ENCODE results near the gene ADAM23. TPM values are rescaled to one million over a fixed set of nuclear protein-coding genes. Genes with fewer than 3 reads are reported as not detected.
A peak's percentile ranks its signal among the peaks of the same experiment; 100 is the strongest.

The ADAM23 gene
- total RNA-seq, 1 donor, result 0.94 TPM

DNA sequence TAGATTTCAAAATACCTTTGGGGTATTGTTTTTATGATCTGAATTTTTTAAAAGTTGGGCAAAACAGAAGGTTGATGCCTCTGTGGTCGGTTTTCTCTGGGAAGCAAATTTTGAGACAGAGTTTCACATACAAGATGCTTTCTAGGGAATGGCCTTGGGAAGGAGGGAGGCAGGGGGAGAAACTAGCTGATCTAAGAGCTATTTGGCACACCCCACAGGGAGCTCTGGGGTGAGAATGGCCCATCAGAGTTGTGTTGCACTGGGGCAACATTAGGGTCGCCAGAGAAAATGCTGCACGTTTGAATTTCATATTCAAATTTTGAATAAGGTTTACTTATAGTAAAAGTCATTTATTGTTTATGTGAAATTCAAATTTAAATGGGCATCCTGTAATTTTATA lies 11.9 kb upstream of the ADAM23 start:
- H3K4me1 ChIP-seq (ENCODE audit: insufficient read depth, low read length), result no peaks in the 10 kb centered on the region
- H3K9me3 ChIP-seq (ENCODE audit: low read depth, low read length), result no peaks in the 10 kb centered on the region
- peaks cover 5% of the 10 kb centered on the region for H3K27me3 ChIP-seq (ENCODE audit: insufficient read depth, low read length)
- H3K4me3 ChIP-seq (ENCODE audit: low read length), result no peak overlapping the region

DNA sequence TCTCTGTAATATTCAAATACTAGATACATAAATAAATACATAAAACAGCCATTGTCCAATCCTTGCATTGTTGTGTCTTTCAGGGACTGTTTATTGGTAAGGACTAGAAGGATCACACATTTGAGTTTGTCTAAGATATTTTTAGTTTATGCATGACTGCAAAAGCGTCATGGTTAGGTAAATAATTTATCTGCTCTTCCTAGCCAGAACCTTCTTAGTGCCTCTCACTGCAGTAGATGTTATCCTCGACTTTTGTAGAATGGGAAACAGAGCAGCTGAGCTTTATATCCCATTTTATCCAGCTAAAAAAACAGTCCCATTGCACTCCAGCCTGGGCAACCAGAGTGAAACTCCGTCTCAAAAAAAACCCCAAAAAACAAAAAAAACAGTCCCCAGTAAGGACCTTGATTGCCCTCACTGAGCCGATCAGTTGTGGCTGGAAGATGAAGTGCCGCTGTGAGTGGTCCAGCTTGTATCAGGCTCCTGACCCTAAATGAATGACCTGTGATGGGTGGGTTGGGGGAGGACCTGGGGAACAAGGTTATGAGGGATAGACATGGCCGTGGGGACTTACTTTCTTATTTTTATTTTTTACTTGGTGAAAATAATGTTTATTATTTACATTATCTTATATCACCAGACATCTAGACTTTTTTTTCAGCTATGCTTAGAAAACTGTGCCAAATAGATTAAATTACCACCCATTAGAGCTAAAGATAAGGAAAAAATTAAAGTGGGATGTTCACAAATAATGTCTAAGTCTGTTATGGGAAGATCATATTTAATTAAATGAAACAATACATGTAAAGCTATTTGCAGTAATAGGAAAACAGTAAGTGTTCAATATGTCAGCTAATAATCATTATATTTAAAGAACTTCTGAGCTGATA lies 10.9 kb upstream of the ADAM23 start:
- H3K27me3 ChIP-seq (ENCODE audit: insufficient read depth, low read length), result peaks cover 5% of the 10 kb centered on the region
- H3K4me3 ChIP-seq (ENCODE audit: low read length), result no peak overlapping the region
- H3K4me1 ChIP-seq (ENCODE audit: insufficient read depth, low read length), result no peaks in the 10 kb centered on the region
- no peaks in the 10 kb centered on the region for H3K9me3 ChIP-seq (ENCODE audit: low read depth, low read length)

DNA sequence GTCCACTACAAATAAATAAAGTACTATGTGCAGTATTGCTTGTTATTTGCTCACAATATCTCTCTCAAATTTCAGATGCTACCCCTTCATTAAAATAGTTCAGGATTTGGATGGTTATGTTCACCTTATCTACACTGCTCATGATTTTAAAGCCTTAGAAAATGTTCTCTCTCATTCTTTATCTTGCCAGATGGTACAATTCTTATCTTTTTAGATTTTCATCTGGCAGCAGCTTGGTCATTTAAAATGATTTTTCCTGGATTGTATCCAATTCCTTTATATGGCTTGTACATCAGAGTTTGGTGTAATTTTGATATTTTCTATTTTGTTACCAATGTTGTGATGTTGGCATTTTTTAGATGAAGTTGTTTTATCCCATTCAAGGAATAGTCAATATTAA lies 10.1 kb upstream of the ADAM23 start:
- no peak overlapping the region for H3K4me3 ChIP-seq (ENCODE audit: low read length)
- no peaks in the 10 kb centered on the region for H3K9me3 ChIP-seq (ENCODE audit: low read depth, low read length)
- peaks cover 13% of the 10 kb centered on the region for H3K27me3 ChIP-seq (ENCODE audit: insufficient read depth, low read length)
- no peaks in the 10 kb centered on the region for H3K4me1 ChIP-seq (ENCODE audit: insufficient read depth, low read length)

DNA sequence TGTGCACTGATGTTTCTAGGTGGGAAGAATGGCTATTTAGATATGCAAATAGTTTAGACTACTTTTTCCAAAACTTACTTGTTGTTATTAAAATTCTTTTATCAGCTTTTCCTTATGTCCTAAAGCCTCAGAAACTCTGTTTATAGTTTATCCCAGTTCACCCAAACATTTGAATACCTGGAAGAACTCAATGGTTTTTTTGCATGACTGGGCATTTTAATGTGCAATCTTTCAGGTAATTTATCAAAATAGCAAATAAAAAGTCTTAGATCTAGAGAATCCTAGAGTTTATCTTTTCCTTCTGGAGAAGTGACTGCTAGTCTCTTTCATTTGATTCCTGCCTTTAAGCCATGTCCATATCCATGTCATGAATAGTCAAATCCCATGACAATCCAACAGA lies 9.6 kb upstream of the ADAM23 start:
- Histone ChIP-seq H3K4me3 (ENCODE audit: low read length) (no peak overlapping the region), H3K4me1 (ENCODE audit: insufficient read depth, low read length) (no peaks in the 10 kb centered on the region), H3K27me3 (ENCODE audit: insufficient read depth, low read length) (peaks cover 14% of the 10 kb centered on the region), H3K9me3 (ENCODE audit: low read depth, low read length) (no peaks in the 10 kb centered on the region)

DNA sequence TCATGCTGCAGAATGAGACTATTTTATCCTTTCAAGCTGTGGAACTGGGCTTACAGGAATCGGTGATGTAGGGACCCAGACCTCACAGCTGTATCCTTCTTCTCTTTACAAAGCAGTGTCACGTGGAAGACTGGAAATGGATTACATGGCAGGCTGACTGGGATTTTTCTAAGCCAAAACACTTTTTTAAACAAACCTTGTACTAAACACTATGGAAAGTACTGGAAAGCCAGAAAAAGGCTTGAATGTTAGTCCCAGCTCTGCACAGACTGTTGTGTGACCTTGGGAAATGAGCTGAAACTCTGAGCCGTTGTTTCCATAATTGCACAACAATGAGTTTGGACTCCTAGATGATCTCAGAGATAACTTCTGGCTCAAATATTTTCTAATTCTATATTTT lies 7.6 kb upstream of the ADAM23 start:
- H3K27me3 ChIP-seq (ENCODE audit: insufficient read depth, low read length), result peaks cover 24% of the 10 kb centered on the region
- no peaks in the 10 kb centered on the region for H3K9me3 ChIP-seq (ENCODE audit: low read depth, low read length)
- H3K4me1 ChIP-seq (ENCODE audit: insufficient read depth, low read length), result no peaks in the 10 kb centered on the region
- H3K4me3 ChIP-seq (ENCODE audit: low read length), result no peak overlapping the region

DNA sequence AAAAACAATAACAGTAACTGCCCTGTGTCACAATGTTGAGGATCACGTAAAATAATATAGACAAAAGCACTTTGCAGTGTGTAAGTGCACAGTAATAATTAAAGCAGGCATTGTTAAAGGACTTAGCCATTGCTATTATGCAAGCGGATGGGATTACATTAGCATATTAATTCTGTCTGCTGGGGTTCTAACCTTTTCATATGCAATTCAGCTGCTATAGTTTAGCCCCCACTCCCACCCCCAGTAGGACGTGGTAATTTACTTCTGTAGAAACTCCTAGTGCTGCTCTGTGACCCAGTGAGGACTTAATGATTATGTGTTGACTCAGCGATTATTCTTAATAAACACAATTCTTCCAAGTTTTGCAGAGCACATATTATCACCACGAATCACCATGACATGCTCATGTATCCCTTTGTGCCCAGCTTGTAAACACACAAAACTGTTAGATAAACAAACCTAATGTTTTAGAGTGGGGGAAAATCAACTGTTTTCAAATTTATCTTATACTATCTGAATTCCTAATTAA lies 5.1 kb upstream of the ADAM23 start:
- Histone ChIP-seq H3K4me3 (ENCODE audit: low read length) (no peak overlapping the region), H3K27me3 (ENCODE audit: insufficient read depth, low read length) (peaks cover 40% of the 10 kb centered on the region), H3K9me3 (ENCODE audit: low read depth, low read length) (no peaks in the 10 kb centered on the region), H3K4me1 (ENCODE audit: insufficient read depth, low read length) (peaks cover 11% of the 10 kb centered on the region)

DNA sequence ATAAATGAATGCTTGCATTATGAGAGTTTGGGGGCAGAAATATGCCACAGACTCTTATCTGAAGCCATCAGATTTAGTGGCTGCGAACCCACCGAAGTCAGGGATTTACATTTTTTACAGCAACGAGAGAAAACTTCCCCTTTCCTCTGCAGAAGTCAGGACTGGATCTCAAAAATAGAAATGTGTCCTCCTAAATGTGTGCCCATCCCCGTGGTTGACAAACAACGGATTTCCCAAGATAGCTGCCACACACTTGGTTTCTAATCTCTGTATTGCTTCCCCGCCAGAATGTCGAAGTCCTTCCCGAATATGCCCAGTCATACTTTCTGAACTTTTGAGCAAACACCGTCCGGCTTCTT lies 879 bp upstream of the ADAM23 start:
- Histone ChIP-seq H3K4me1 (ENCODE audit: insufficient read depth, low read length) (peaks cover 18% of the 10 kb centered on the region), H3K4me3 (ENCODE audit: low read length) (peak overlapping the region; percentile 17), H3K9me3 (ENCODE audit: low read depth, low read length) (no peaks in the 10 kb centered on the region), H3K27me3 (ENCODE audit: insufficient read depth, low read length) (peaks cover 67% of the 10 kb centered on the region)

DNA sequence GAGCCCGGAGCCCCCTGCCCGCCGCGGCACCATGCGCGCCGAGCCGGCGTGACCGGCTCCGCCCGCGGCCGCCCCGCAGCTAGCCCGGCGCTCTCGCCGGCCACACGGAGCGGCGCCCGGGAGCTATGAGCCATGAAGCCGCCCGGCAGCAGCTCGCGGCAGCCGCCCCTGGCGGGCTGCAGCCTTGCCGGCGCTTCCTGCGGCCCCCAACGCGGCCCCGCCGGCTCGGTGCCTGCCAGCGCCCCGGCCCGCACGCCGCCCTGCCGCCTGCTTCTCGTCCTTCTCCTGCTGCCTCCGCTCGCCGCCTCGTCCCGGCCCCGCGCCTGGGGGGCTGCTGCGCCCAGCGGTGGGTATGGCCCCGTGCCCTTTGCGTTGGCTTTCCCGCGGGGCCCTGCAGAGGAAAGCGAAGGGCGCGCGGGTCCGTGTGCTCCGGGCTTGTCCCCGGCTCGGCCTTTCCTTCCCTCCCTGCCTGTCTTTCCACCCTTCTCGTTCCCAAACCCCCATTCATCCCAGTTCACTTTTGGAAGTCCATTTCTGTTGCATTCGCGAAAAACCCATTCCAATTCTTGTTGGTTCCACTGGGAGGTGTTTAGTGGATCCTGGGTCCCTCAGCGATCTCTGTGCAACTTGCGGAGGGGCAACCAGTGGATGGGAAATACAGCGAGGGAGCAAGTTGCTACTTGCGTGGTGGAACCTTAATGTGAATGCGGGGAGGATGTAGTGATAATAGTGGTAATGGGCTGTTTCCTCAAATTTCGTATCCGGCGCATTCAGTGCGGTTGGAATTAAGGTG lies 599 bp downstream of the ADAM23 start:
- H3K27me3 ChIP-seq (ENCODE audit: insufficient read depth, low read length), result peaks cover 66% of the 10 kb centered on the region
- H3K4me3 ChIP-seq (ENCODE audit: low read length), result peak overlapping the region; percentile 13
- no peaks in the 10 kb centered on the region for H3K9me3 ChIP-seq (ENCODE audit: low read depth, low read length)
- H3K4me1 ChIP-seq (ENCODE audit: insufficient read depth, low read length), result peaks cover 18% of the 10 kb centered on the region

DNA sequence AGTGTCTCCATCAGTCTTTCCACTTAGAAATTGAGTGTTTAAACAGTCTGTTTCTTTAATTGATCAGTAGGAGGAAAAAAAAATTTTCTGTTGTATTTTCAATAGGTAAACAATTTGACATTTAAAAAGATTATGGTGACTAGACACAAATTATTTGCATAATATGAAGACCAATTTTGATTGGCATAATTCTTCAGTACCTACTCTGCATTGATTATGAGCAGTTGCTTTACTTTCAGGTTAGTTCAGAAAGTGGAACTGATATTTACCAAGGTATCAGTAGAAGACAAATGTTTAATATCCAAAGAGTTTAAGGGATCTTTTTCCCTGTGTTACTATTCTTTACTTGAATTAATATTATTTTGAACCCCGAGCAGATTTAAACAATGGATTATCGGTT lies 2.6 kb downstream of the ADAM23 start:
- peaks cover 56% of the 10 kb centered on the region for H3K27me3 ChIP-seq (ENCODE audit: insufficient read depth, low read length)
- peaks cover 18% of the 10 kb centered on the region for H3K4me1 ChIP-seq (ENCODE audit: insufficient read depth, low read length)
- no peak overlapping the region for H3K4me3 ChIP-seq (ENCODE audit: low read length)
- no peaks in the 10 kb centered on the region for H3K9me3 ChIP-seq (ENCODE audit: low read depth, low read length)

DNA sequence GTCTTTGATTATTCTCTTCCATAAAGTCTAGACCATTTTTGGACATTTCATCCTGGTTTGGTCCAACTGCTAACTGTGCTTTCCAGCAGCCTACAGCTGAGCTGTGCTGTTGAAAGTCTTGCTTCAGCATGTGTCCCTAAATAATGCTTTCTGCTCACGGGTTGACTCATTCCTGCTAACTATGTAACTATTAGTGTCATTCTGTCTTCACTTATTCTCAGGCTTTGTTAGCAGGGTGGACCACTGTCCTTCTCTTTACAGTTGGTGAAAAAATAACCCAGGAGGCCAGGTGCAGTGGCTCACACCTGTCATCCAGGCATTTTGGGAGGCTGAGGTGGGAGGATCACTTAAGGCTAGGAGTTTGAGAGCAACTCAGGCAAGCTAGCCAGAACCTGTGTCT lies 8.9 kb downstream of the ADAM23 start:
- H3K27me3 ChIP-seq (ENCODE audit: insufficient read depth, low read length), result peaks cover 7% of the 10 kb centered on the region
- no peaks in the 10 kb centered on the region for H3K4me1 ChIP-seq (ENCODE audit: insufficient read depth, low read length)
- no peaks in the 10 kb centered on the region for H3K9me3 ChIP-seq (ENCODE audit: low read depth, low read length)
- H3K4me3 ChIP-seq (ENCODE audit: low read length), result no peak overlapping the region

DNA sequence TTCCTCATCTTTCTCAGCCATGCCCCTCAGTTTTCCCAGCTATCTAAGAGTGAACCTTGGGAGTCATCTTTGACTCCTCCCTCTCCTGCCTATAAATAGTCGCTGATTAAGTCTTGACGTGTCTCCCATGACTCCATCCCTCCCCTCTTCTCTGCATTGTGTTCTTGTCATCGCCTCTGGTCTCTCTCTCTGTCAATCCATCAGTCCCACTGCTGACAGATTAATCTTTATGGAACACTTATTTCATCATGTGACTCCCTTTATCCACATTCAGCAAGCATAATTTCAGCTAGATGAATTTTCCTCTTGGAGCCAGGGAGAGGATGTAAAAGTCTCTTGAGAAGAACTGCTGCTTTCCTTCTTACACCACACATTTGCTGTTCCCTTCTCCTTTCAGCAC lies 9.4 kb downstream of the ADAM23 start:
- Histone ChIP-seq H3K9me3 (ENCODE audit: low read depth, low read length) (no peaks in the 10 kb centered on the region), H3K4me1 (ENCODE audit: insufficient read depth, low read length) (no peaks in the 10 kb centered on the region), H3K4me3 (ENCODE audit: low read length) (no peak overlapping the region), H3K27me3 (ENCODE audit: insufficient read depth, low read length) (peaks cover 4% of the 10 kb centered on the region)

DNA sequence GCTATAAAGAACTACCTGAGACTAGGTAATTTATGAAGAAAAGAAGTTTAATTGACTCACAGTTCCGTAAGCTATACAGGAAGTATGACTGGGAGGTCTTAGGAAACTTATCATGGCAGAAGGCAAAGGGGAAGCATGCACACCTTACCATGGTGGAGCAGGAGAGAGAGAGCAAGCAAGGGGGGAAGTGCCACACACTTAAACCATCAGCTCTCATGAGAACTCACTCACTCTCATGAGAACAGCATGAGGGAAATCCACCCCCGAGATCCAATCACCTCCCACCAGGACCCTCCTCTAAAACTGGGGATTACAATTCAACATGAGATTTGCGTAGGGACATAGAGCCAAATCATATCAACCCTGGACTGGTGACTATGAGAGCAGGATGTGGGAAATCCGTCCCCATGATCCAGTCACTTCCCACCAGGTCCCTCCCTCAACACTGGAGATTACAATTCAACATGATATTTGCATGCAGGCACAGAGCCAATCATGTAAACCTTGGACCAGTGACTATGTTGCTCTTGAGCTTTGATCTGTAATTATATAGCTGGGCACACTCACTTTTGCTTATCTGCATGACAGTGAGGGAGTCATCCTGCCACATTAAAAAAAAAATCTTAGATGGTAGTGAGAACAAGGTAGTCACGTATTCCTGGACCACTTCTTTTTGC lies 12.9 kb downstream of the ADAM23 start:
- Histone ChIP-seq H3K27me3 (ENCODE audit: insufficient read depth, low read length) (no peaks in the 10 kb centered on the region), H3K9me3 (ENCODE audit: low read depth, low read length) (no peaks in the 10 kb centered on the region), H3K4me3 (ENCODE audit: low read length) (no peak overlapping the region), H3K4me1 (ENCODE audit: insufficient read depth, low read length) (no peaks in the 10 kb centered on the region)

DNA sequence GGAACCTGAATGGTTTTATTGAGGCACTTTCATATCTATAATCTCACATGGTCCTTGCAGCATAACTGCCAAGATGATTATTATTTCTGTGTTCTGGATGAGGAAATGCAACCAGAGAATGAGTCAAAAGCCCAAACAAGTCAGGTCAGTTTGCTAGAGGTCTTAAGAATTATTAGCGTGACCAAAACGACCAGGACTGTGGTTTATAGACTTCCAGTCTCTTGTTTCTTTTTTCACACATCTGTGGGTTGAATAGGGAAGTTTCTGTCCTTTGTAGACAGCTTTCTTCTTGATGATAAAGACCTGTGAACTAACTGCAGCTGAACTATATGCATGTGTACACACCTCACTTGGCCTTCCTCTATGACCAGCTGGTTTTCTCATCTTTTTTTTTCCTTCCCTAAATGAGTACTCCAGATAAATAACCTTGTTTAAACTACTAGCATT lies 13.9 kb downstream of the ADAM23 start:
- Histone ChIP-seq H3K9me3 (ENCODE audit: low read depth, low read length) (no peaks in the 10 kb centered on the region), H3K4me3 (ENCODE audit: low read length) (no peak overlapping the region), H3K27me3 (ENCODE audit: insufficient read depth, low read length) (no peaks in the 10 kb centered on the region), H3K4me1 (ENCODE audit: insufficient read depth, low read length) (no peaks in the 10 kb centered on the region)

DNA sequence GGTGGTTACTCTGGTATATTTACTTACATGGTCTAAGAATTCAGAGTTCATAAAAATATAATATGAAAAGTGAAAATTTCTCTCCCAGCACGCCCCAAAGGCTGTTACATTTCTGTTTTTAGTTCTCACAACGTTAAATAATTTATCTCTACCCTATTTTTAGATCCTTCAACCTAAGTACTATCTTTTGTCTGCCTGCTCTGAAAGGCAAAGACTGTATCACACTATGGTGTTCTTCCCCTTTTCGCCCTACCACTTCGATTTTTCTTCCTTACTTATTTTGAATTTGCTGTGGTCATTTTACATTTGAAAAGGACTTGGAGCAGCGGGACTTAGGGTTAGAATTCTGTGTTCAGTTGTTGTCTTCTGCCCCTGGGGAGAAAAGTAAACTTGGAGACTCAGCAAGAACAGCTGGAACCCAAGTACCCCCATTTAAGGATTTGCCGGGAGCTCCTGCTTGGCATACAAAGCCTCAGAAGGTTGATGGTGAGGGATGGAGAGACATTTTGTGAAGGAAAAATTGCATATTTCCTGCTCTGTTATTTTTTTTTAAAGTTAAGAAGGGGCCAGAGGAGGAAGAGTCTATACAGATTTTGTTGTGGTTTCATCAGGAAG lies 19.0 kb downstream of the ADAM23 start:
- Histone ChIP-seq H3K4me1 (ENCODE audit: insufficient read depth, low read length) (no peaks in the 10 kb centered on the region), H3K4me3 (ENCODE audit: low read length) (no peak overlapping the region), H3K27me3 (ENCODE audit: insufficient read depth, low read length) (no peaks in the 10 kb centered on the region), H3K9me3 (ENCODE audit: low read depth, low read length) (no peaks in the 10 kb centered on the region)

DNA sequence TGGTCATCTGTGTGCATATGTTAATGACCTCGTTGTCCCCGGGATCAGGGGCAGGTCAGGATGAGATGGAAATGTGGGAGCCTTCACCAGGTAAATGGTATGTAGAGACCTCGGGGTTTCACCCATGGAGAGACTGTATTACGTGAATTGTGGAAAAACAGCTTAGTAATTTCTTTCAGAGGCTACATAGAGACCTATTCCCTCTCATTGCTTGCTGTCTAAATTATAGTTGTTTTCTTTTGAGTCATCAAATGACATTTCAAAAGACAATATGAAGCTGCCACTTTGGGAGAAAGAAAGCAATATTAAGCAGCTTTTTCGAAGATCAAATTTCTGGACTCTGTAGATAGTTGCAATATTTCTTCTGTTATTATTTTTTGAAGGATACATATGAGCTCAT lies 20.4 kb downstream of the ADAM23 start:
- no peaks in the 10 kb centered on the region for H3K27me3 ChIP-seq (ENCODE audit: insufficient read depth, low read length)
- H3K4me3 ChIP-seq (ENCODE audit: low read length), result no peak overlapping the region
- H3K9me3 ChIP-seq (ENCODE audit: low read depth, low read length), result no peaks in the 10 kb centered on the region
- no peaks in the 10 kb centered on the region for H3K4me1 ChIP-seq (ENCODE audit: insufficient read depth, low read length)
